ENCODE results near the gene EFCAB8.

DNA sequence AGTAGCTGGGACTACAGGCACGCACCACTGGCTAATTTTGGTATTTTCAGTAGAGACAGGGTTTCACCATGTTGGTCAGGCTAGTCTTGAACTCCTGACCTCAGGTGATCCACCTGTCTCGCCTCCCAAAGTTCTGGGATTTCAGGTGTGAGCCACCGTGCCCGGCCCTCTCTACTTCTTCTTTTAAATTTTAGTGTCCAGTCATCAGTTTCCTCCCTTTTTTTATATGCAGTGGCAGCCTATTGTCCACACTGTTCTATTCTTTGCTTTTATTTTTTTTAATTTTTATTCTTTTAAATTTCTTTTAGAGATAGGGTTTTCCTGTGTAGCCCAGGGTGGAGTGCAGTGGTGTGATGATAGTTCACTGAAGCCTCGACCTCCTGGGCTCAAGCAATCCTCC lies 12.3 kb downstream of the EFCAB8 start:
- TF ChIP-seq, protein P1, sequence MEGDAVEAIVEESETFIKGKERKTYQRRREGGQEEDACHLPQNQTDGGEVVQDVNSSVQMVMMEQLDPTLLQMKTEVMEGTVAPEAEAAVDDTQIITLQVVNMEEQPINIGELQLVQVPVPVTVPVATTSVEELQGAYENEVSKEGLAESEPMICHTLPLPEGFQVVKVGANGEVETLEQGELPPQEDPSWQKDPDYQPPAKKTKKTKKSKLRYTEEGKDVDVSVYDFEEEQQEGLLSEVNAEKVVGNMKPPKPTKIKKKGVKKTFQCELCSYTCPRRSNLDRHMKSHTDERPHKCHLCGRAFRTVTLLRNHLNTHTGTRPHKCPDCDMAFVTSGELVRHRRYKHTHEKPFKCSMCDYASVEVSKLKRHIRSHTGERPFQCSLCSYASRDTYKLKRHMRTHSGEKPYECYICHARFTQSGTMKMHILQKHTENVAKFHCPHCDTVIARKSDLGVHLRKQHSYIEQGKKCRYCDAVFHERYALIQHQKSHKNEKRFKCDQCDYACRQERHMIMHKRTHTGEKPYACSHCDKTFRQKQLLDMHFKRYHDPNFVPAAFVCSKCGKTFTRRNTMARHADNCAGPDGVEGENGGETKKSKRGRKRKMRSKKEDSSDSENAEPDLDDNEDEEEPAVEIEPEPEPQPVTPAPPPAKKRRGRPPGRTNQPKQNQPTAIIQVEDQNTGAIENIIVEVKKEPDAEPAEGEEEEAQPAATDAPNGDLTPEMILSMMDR (IDR thresholded peaks at IDR 0.05) = no peak
- no peak for TF ChIP-seq POLR2A (IDR thresholded peaks at IDR 0.05)

Data from uterus (tissue), 2 donors.